HEK293 (cell line): ENCODE data around the gene CEACAM1.

Experiments used
- FEZF1 ChIP-seq: fragments of 450-650 bp; formaldehyde crosslinking; IDR thresholded peaks from 2 replicates; pipeline ENCODE4 v1.5.1; 2016; ENCODE audit warnings: missing biosample characterization, missing genetic modification characterization
- GLIS1 ChIP-seq: fragments of 450-650 bp; formaldehyde crosslinking; IDR thresholded peaks from 2 replicates; pipeline ENCODE4 v1.5.1; 2016; ENCODE audit warnings: missing biosample characterization, missing genetic modification characterization
- KLF8 ChIP-seq: fragments of 450-650 bp; formaldehyde crosslinking; IDR thresholded peaks from 2 replicates; pipeline ENCODE4 v1.5.1; 2016; ENCODE audit warnings: missing biosample characterization, missing genetic modification characterization
- MYNN ChIP-seq: fragments of 450-650 bp; formaldehyde crosslinking; IDR thresholded peaks from 2 replicates; pipeline ENCODE4 v1.5.1; 2016; ENCODE audit warnings: missing biosample characterization, missing genetic modification characterization, borderline replicate concordance
- SCRT2 ChIP-seq: fragments of 450-650 bp; formaldehyde crosslinking; IDR thresholded peaks from 2 replicates; pipeline ENCODE4 v1.5.1; 2016; ENCODE audit warnings: missing biosample characterization, missing genetic modification characterization
- SP7 ChIP-seq: fragments of 450-650 bp; formaldehyde crosslinking; IDR thresholded peaks from 2 replicates; pipeline ENCODE4 v1.5.1; 2016; ENCODE audit warnings: missing biosample characterization, missing genetic modification characterization
- ZBTB17 ChIP-seq: fragments of 450-650 bp; formaldehyde crosslinking; IDR thresholded peaks from 2 replicates; pipeline ENCODE4 v1.5.1; 2016; ENCODE audit warnings: missing biosample characterization, missing genetic modification characterization
- ZFHX2 ChIP-seq: fragments of 450-650 bp; formaldehyde crosslinking; conservative IDR thresholded peaks from 2 replicates; pipeline ENCODE4 v1.5.1; 2016; ENCODE audit warnings: missing biosample characterization, missing genetic modification characterization
- ZFP41 ChIP-seq: fragments of 450-650 bp; formaldehyde crosslinking; IDR thresholded peaks from 2 replicates; pipeline ENCODE4 v1.5.1; 2016; ENCODE audit warnings: missing biosample characterization, missing genetic modification characterization, borderline replicate concordance
- ZNF121 ChIP-seq: fragments of 450-650 bp; formaldehyde crosslinking; IDR thresholded peaks from 2 replicates; pipeline ENCODE4 v1.5.1; 2016; ENCODE audit warnings: missing biosample characterization, missing genetic modification characterization
- ZNF138 ChIP-seq: fragments of 450-650 bp; formaldehyde crosslinking; IDR thresholded peaks from 2 replicates; pipeline ENCODE4 v1.5.1; 2016; ENCODE audit warnings: missing biosample characterization, missing genetic modification characterization, borderline replicate concordance
- ZNF169 ChIP-seq: fragments of 450-650 bp; formaldehyde crosslinking; IDR thresholded peaks from 2 replicates; pipeline ENCODE4 v1.5.1; 2016; ENCODE audit warnings: missing biosample characterization, missing genetic modification characterization
- ZNF19 ChIP-seq: fragments of 450-650 bp; formaldehyde crosslinking; IDR thresholded peaks from 2 replicates; pipeline ENCODE4; 2016; ENCODE audit warnings: missing biosample characterization, missing genetic modification characterization, low read depth
- ZNF211 ChIP-seq: fragments of 450-650 bp; formaldehyde crosslinking; IDR thresholded peaks from 2 replicates; pipeline ENCODE4 v1.5.1; 2016; ENCODE audit warnings: low read depth, missing biosample characterization, missing genetic modification characterization
- ZNF335 ChIP-seq: fragments of 450-650 bp; formaldehyde crosslinking; conservative IDR thresholded peaks from 2 replicates; pipeline ENCODE4 v1.5.1; 2016; ENCODE audit warnings: missing biosample characterization, missing genetic modification characterization
- ZNF529 ChIP-seq: fragments of 450-650 bp; formaldehyde crosslinking; IDR thresholded peaks from 2 replicates; pipeline ENCODE4 v1.5.1; 2017; ENCODE audit warnings: missing genetic modification characterization, missing biosample characterization; ENCODE audit not compliant: insufficient replicate concordance
- ZNF530 ChIP-seq: fragments of 450-650 bp; formaldehyde crosslinking; IDR thresholded peaks from 2 replicates; pipeline ENCODE4 v1.5.1; 2016; ENCODE audit warnings: low read depth, missing biosample characterization, missing genetic modification characterization
- ZNF560 ChIP-seq: fragments of 450-650 bp; formaldehyde crosslinking; IDR thresholded peaks from 2 replicates; pipeline ENCODE4 v1.5.1; 2017; ENCODE audit warnings: missing biosample characterization, missing genetic modification characterization, borderline replicate concordance
- ZNF585B ChIP-seq: fragments of 450-650 bp; formaldehyde crosslinking; IDR thresholded peaks from 2 replicates; pipeline ENCODE4 v1.5.1; 2016; ENCODE audit warnings: missing biosample characterization, missing genetic modification characterization
- ZNF610 ChIP-seq: fragments of 450-650 bp; formaldehyde crosslinking; IDR thresholded peaks from 2 replicates; pipeline ENCODE4 v1.5.1; 2016; ENCODE audit warnings: missing biosample characterization, missing genetic modification characterization, borderline replicate concordance
- ZNF776 ChIP-seq: fragments of 450-650 bp; formaldehyde crosslinking; IDR thresholded peaks from 2 replicates; pipeline ENCODE4 v1.5.0; 2017; ENCODE audit warnings: missing biosample characterization, missing genetic modification characterization, borderline replicate concordance
- ZNF791 ChIP-seq: fragments of 450-650 bp; formaldehyde crosslinking; IDR thresholded peaks from 2 replicates; pipeline ENCODE4 v1.5.1; 2016; ENCODE audit warnings: missing biosample characterization, missing genetic modification characterization
- ZNF792 ChIP-seq: fragments of 450-650 bp; formaldehyde crosslinking; IDR thresholded peaks from 2 replicates; pipeline ENCODE4 v1.5.1; 2016; ENCODE audit warnings: missing biosample characterization, missing genetic modification characterization
- ZSCAN23 ChIP-seq: fragments of 450-650 bp; formaldehyde crosslinking; IDR thresholded peaks from 2 replicates; pipeline ENCODE4 v1.5.1; 2016; ENCODE audit warnings: missing biosample characterization, missing genetic modification characterization
- ZSCAN30 ChIP-seq: fragments of 450-650 bp; IDR thresholded peaks from 2 replicates; pipeline ENCODE4 v1.5.1; 2018; ENCODE audit warnings: missing biosample characterization, mild to moderate bottlenecking, missing genetic modification characterization, moderate library complexity
- TF ChIP-seq, protein P1 (sequence below): fragments of 450-650 bp; formaldehyde crosslinking; conservative IDR thresholded peaks from 2 replicates; pipeline ENCODE4 v1.5.1; 2016; ENCODE audit warnings: low read depth, missing biosample characterization, missing genetic modification characterization
- TF ChIP-seq, protein P2 (sequence below): fragments of 450-650 bp; formaldehyde crosslinking; IDR thresholded peaks from 2 replicates; pipeline ENCODE4 v1.5.1; 2016; ENCODE audit warnings: missing biosample characterization, missing genetic modification characterization, low read depth
- TF ChIP-seq, protein P3 (sequence below): fragments of 450-650 bp; formaldehyde crosslinking; IDR thresholded peaks from 2 replicates; pipeline ENCODE4 v1.5.1; 2016; ENCODE audit warnings: missing biosample characterization, missing genetic modification characterization
- TF ChIP-seq, protein P4 (sequence below): IDR thresholded peaks from 2 replicates; pipeline ENCODE4 v1.6.1; 2011; ENCODE audit warnings: mild to moderate bottlenecking, low read depth, low read length, borderline replicate concordance
- TF ChIP-seq, protein P5 (sequence below): fragments of 450-650 bp; formaldehyde crosslinking; IDR thresholded peaks from 2 replicates; pipeline ENCODE4 v1.5.1; 2016; ENCODE audit warnings: missing biosample characterization, missing genetic modification characterization
- TF ChIP-seq, protein P6 (sequence below): fragments of 450-650 bp; formaldehyde crosslinking; IDR thresholded peaks from 2 replicates; pipeline ENCODE4 v1.5.1; 2016; ENCODE audit warnings: missing biosample characterization, missing genetic modification characterization

CEACAM1 gene

DNA sequence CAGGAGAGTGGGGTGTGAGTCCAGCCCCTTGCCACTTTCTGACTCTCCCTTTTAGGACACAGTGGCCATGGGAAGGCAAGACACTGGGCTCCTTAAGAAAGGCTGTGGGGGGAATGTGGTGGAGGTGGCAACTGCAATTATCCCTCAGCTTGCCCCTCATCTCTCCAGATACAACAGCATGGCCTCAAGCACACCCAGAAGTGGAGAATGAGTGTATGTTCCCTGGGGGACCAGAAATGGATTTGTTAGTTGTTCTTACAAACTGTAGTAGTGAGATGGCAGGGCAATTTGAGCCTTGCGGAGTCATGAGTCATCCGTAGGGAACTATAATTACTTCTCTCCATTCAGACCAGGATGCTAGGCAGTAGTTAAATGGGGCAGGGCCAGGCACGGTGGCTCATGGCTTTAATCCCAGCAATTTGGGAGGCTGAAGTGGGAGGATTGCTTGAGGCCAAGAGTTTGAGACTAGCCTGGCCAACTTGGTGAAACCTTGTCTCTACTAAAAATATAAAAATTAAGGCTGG, 59.9 kb downstream of the CEACAM1 start (continued):
- TF ChIP-seq, protein P1, sequence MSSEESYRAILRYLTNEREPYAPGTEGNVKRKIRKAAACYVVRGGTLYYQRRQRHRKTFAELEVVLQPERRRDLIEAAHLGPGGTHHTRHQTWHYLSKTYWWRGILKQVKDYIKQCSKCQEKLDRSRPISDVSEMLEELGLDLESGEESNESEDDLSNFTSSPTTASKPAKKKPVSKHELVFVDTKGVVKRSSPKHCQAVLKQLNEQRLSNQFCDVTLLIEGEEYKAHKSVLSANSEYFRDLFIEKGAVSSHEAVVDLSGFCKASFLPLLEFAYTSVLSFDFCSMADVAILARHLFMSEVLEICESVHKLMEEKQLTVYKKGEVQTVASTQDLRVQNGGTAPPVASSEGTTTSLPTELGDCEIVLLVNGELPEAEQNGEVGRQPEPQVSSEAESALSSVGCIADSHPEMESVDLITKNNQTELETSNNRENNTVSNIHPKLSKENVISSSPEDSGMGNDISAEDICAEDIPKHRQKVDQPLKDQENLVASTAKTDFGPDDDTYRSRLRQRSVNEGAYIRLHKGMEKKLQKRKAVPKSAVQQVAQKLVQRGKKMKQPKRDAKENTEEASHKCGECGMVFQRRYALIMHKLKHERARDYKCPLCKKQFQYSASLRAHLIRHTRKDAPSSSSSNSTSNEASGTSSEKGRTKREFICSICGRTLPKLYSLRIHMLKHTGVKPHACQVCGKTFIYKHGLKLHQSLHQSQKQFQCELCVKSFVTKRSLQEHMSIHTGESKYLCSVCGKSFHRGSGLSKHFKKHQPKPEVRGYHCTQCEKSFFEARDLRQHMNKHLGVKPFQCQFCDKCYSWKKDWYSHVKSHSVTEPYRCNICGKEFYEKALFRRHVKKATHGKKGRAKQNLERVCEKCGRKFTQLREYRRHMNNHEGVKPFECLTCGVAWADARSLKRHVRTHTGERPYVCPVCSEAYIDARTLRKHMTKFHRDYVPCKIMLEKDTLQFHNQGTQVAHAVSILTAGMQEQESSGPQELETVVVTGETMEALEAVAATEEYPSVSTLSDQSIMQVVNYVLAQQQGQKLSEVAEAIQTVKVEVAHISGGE (tag by site-specific recombination) = no peak
- TF ChIP-seq ZFHX2 (tag by site-specific recombination) = peak; percentile 54
- TF ChIP-seq, protein P2, sequence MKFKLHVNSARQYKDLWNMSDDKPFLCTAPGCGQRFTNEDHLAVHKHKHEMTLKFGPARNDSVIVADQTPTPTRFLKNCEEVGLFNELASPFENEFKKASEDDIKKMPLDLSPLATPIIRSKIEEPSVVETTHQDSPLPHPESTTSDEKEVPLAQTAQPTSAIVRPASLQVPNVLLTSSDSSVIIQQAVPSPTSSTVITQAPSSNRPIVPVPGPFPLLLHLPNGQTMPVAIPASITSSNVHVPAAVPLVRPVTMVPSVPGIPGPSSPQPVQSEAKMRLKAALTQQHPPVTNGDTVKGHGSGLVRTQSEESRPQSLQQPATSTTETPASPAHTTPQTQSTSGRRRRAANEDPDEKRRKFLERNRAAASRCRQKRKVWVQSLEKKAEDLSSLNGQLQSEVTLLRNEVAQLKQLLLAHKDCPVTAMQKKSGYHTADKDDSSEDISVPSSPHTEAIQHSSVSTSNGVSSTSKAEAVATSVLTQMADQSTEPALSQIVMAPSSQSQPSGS (tag by site-specific recombination) = peak; percentile 24; the same call in 1 of the 2 replicates
- no peak for TF ChIP-seq ZNF530 (tag by site-specific recombination)
- TF ChIP-seq ZNF138 = no peak
- no peak for TF ChIP-seq MYNN (tag by site-specific recombination)
- no peak for TF ChIP-seq ZNF791 (tag by site-specific recombination)
- no peak for TF ChIP-seq ZNF169
- no peak for TF ChIP-seq ZNF211 (tag by site-specific recombination)
- peak; percentile 67 for TF ChIP-seq ZSCAN30
- no peak for TF ChIP-seq ZFP41 (tag by site-specific recombination)
- TF ChIP-seq ZNF335 (tag by site-specific recombination) = 0 out of 2 replicates have a peak, but pooled peaks have one; percentile 12
- TF ChIP-seq ZNF610 (tag by site-specific recombination) = peak; percentile 81; the same call in 1 of the 2 replicates
- peak; percentile 100 for TF ChIP-seq SP7 (tag by site-specific recombination)
- TF ChIP-seq, protein P3, sequence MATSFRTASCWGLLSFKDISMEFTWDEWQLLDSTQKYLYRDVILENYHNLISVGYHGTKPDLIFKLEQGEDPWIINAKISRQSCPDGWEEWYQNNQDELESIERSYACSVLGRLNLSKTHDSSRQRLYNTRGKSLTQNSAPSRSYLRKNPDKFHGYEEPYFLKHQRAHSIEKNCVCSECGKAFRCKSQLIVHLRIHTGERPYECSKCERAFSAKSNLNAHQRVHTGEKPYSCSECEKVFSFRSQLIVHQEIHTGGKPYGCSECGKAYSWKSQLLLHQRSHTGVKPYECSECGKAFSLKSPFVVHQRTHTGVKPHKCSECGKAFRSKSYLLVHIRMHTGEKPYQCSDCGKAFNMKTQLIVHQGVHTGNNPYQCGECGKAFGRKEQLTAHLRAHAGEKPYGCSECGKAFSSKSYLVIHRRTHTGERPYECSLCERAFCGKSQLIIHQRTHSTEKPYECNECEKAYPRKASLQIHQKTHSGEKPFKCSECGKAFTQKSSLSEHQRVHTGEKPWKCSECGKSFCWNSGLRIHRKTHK (tag by site-specific recombination) = no peak
- TF ChIP-seq ZNF585B (tag by site-specific recombination) = no peak
- TF ChIP-seq ZNF776 (tag by site-specific recombination) = no peak
- no peak for TF ChIP-seq ZNF529 (tag by site-specific recombination)
- TF ChIP-seq ZNF121 (tag by site-specific recombination) = no peak; the same call in 1 of the 2 replicates
- TF ChIP-seq ZBTB17 (tag by site-specific recombination) = peak; percentile 91
- TF ChIP-seq ZNF792 = 0 out of 2 replicates have a peak, but pooled peaks have one; percentile 48
- TF ChIP-seq, protein P4, sequence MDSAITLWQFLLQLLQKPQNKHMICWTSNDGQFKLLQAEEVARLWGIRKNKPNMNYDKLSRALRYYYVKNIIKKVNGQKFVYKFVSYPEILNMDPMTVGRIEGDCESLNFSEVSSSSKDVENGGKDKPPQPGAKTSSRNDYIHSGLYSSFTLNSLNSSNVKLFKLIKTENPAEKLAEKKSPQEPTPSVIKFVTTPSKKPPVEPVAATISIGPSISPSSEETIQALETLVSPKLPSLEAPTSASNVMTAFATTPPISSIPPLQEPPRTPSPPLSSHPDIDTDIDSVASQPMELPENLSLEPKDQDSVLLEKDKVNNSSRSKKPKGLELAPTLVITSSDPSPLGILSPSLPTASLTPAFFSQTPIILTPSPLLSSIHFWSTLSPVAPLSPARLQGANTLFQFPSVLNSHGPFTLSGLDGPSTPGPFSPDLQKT = no peak
- TF ChIP-seq KLF8 (tag by site-specific recombination) = peak; percentile 93
- TF ChIP-seq, protein P5, sequence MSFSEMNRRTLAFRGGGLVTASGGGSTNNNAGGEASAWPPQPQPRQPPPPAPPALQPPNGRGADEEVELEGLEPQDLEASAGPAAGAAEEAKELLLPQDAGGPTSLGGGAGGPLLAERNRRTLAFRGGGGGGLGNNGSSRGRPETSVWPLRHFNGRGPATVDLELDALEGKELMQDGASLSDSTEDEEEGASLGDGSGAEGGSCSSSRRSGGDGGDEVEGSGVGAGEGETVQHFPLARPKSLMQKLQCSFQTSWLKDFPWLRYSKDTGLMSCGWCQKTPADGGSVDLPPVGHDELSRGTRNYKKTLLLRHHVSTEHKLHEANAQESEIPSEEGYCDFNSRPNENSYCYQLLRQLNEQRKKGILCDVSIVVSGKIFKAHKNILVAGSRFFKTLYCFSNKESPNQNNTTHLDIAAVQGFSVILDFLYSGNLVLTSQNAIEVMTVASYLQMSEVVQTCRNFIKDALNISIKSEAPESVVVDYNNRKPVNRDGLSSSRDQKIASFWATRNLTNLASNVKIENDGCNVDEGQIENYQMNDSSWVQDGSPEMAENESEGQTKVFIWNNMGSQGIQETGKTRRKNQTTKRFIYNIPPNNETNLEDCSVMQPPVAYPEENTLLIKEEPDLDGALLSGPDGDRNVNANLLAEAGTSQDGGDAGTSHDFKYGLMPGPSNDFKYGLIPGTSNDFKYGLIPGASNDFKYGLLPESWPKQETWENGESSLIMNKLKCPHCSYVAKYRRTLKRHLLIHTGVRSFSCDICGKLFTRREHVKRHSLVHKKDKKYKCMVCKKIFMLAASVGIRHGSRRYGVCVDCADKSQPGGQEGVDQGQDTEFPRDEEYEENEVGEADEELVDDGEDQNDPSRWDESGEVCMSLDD (tag by site-specific recombination) = no peak
- no peak for TF ChIP-seq ZSCAN23 (tag by site-specific recombination)
- no peak for TF ChIP-seq SCRT2
- TF ChIP-seq GLIS1 (tag by site-specific recombination) = peak; percentile 82
- no peak for TF ChIP-seq ZNF19 (tag by site-specific recombination)
- TF ChIP-seq FEZF1 (tag by site-specific recombination) = peak; percentile 75
- no peak for TF ChIP-seq ZNF560 (tag by site-specific recombination)
- TF ChIP-seq, protein P6, sequence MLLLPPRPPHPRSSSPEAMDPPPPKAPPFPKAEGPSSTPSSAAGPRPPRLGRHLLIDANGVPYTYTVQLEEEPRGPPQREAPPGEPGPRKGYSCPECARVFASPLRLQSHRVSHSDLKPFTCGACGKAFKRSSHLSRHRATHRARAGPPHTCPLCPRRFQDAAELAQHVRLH (tag by site-specific recombination) = peak; percentile 77
